Caco-2 (cell line): ENCODE data around the gene ELOVL1. TPM values are rescaled to one million over a fixed set of nuclear protein-coding genes. Genes with fewer than 3 reads are reported as not detected.
A peak's percentile ranks its signal among the peaks of the same experiment; 100 is the strongest.
"Not testable (repeated sequence)": the region's sequence is repeated elsewhere in the genome, so short reads cannot be mapped to it uniquely, and the experiment has no call there.

ENCODE experiments used
- BruUV-seq: library from RNA; stranded (reverse); fragments of 400-500 nt; replicated peaks from 2 replicates; lab custom pipeline; 2021; lab: Mats Ljungman, UMichigan
- CTCF ChIA-PET: fragments of 300-600 bp; sonication (Branson Sonifier 250); formaldehyde crosslinking; loops from one replicate; lab custom pipeline; 2022; ENCODE audit warnings: antibody characterized with exemption; lab: Charles Lee
- POLR2A ChIA-PET: fragments of 300-600 bp; sonication (Branson Sonifier 250); formaldehyde crosslinking; loops from one replicate; lab custom pipeline; 2022; ENCODE audit warnings: antibody characterized with exemption; lab: Charles Lee
- DNase-seq, 2 experiments: peaks; one replicate each; pipeline versions ENCODE4 v3.0.0 to v3.0.0-alpha.2; 2020 to 2022
- H3K27me3 ChIP-seq: replicated peaks from 2 replicates; pipeline ENCODE4 v1.6.0; 2011; ENCODE audit warnings: low read length; ENCODE audit not compliant: control insufficient read depth, insufficient read depth
- H3K36me3 ChIP-seq: 2 replicates; pipeline ENCODE4 v1.5.1; 2011; ENCODE audit warnings: low read length; ENCODE audit not compliant: control insufficient read depth, insufficient read depth
- H3K4me1 ChIP-seq: fragments of 250-450 bp; sonication (Bioruptor Pico); 2 replicates; pipeline ENCODE4 v1.5.1; 2020; ENCODE audit warnings: mild to moderate bottlenecking
- H3K4me3 ChIP-seq: 2 replicates; pipeline ENCODE4 v1.5.1; 2011; ENCODE audit warnings: low read depth, mild to moderate bottlenecking, control low read depth, low read length
- H3K9me3 ChIP-seq: fragments of 250-450 bp; sonication (Bioruptor Pico); 2 replicates; pipeline ENCODE4 v1.5.1; 2020; ENCODE audit warnings: mild to moderate bottlenecking, moderate library complexity
- H3K27ac Mint-ChIP-seq: one replicate; pipeline ENCODE4 v1.8.0; 2022; ENCODE audit warnings: mixed read lengths; ENCODE audit not compliant: unreplicated experiment
- H3K27me3 Mint-ChIP-seq: one replicate; pipeline ENCODE4 v1.8.0; 2022; ENCODE audit warnings: mixed read lengths; ENCODE audit not compliant: insufficient read depth, unreplicated experiment
- H3K36me3 Mint-ChIP-seq: one replicate; pipeline ENCODE4 v1.8.0; 2022; ENCODE audit warnings: mild to moderate bottlenecking, mixed read lengths; ENCODE audit not compliant: insufficient read depth, unreplicated experiment
- H3K4me1 Mint-ChIP-seq: one replicate; pipeline ENCODE4 v1.8.0; 2022; ENCODE audit warnings: low read depth, mixed read lengths; ENCODE audit not compliant: unreplicated experiment
- H3K4me3 Mint-ChIP-seq: one replicate; pipeline ENCODE4 v1.8.0; 2022; ENCODE audit warnings: mild to moderate bottlenecking, moderate library complexity, mixed read lengths; ENCODE audit not compliant: unreplicated experiment
- H3K9me3 Mint-ChIP-seq: one replicate; pipeline ENCODE4 v1.8.0; 2022; ENCODE audit warnings: mixed read lengths; ENCODE audit not compliant: unreplicated experiment
- CTCF ChIP-seq, 2 experiments: fragments of 200-600 bp in 1 of 2; IDR thresholded peaks; 1 replicate in 1 of 2; 2 replicates in 1 of 2; pipeline versions ENCODE4 v1.5.1 to v1.8.0; 2011 to 2022; ENCODE audit warnings: antibody characterized with exemption in 1 of 2, control low read depth in 1 of 2, inconsistent platforms in 1 of 2, low read depth in 1 of 2, low read length in 1 of 2, mild to moderate bottlenecking in 1 of 2, moderate library complexity in 1 of 2; ENCODE audit not compliant: insufficient read depth in 1 of 2, severe bottlenecking in 1 of 2, unreplicated experiment in 1 of 2
- intact Hi-C: fragments of 100-400 bp; cut with micrococcal nuclease; formaldehyde crosslinking; loops from one replicate; pipeline ENCODE4 v1.10.0; 2022; ENCODE audit not compliant: unreplicated experiment
- total RNA-seq: library from RNA; stranded (reverse); gene quantifications from 2 replicates; pipeline ENCODE4 v1.2.3, GENCODE V29; 2022

The ELOVL1 gene
- total RNA-seq, 1 experiment from 2014 or later = 66.8 TPM

- POLR2A ChIA-PET = interaction anchor here (1.2 kb wide), 1 partner anchor 56 kb away, joined by 5 read pairs; no protein-coding TSS in a partner anchor
- intact Hi-C loops = loop anchor here (1.0 kb wide), 3 partner anchors 46 to 187 kb away; partner anchors contain the start of gene ELOVL1
- Mint-ChIP-seq H3K9me3 (no peaks in the 10 kb centered on the region), H3K4me3 (no peak overlapping the region), H3K4me1 (no peaks in the 10 kb centered on the region), H3K36me3 (no peaks in the 10 kb centered on the region), H3K27me3 (no peaks in the 10 kb centered on the region), H3K27ac (no peak overlapping the region)
- peak; percentile 68 to 76 for DNase-seq
- Histone ChIP-seq H3K9me3 (no peaks in the 10 kb centered on the region), H3K4me3 (no peak overlapping the region), H3K27me3 (no peaks in the 10 kb centered on the region), H3K36me3 (no peaks in the 10 kb centered on the region), H3K4me1 (no peaks in the 10 kb centered on the region)
- BruUV-seq = no TSS peak
- peak; percentile 63 to 66 for TF ChIP-seq CTCF (IDR thresholded peaks at IDR 0.05; ENCODE audit: insufficient read depth in 1 of 2, low read depth in 1 of 2, low read length in 1 of 2, severe bottlenecking in 1 of 2, unreplicated experiment in 1 of 2)
- CTCF ChIA-PET = interaction anchor here (0.5 to 2.4 kb wide), 14 partner anchors 39 to 501 kb away, joined by 3 to 38 read pairs (median 6); partner anchors contain the start of genes C1orf210, CDC20, ELOVL1 and HYI
Measured at GRCh38 chr1:43414634-43415223, 46.9 kb upstream of the ELOVL1 start.

- H3K4me3 ChIP-seq, H3K36me3 Mint-ChIP-seq, BruUV-seq, H3K4me3 Mint-ChIP-seq, DNase-seq, intact Hi-C loops, H3K27me3 Mint-ChIP-seq, H3K4me1 ChIP-seq, H3K9me3 ChIP-seq, H3K9me3 Mint-ChIP-seq, H3K4me1 Mint-ChIP-seq, H3K27ac Mint-ChIP-seq, H3K36me3 ChIP-seq, H3K27me3 ChIP-seq, POLR2A ChIA-PET: not testable (repeated sequence)
- CTCF ChIA-PET = interaction anchor here (1.6 to 2.4 kb wide), 2 partner anchors 187 to 340 kb away, joined by 6 to 38 read pairs; no protein-coding TSS in a partner anchor
Measured at GRCh38 chr1:43413426-43413825, 45.6 kb upstream of the ELOVL1 start.

GRCh38 chr1:43410571-43410970 lies 42.8 kb upstream of the ELOVL1 start:
- H3K4me1 Mint-ChIP-seq = no peaks in the 10 kb centered on the region
- peaks cover 10% of the 10 kb centered on the region for H3K36me3 Mint-ChIP-seq
- no peak overlapping the region for H3K4me3 Mint-ChIP-seq
- H3K9me3 Mint-ChIP-seq = no peaks in the 10 kb centered on the region
- H3K4me1 ChIP-seq = no peaks in the 10 kb centered on the region
- BruUV-seq = no TSS peak
- H3K27me3 Mint-ChIP-seq = no peaks in the 10 kb centered on the region
- no peaks in the 10 kb centered on the region for H3K9me3 ChIP-seq
- intact Hi-C loops = no loop called here
- no peaks in the 10 kb centered on the region for H3K36me3 ChIP-seq
- no peak for DNase-seq
- ChIA-PET POLR2A (no interaction called here), CTCF (no interaction called here)
- no peak overlapping the region for H3K27ac Mint-ChIP-seq
- TF ChIP-seq CTCF (IDR thresholded peaks at IDR 0.05; ENCODE audit: insufficient read depth in 1 of 2, low read depth in 1 of 2, low read length in 1 of 2, severe bottlenecking in 1 of 2, unreplicated experiment in 1 of 2) = no peak
- H3K27me3 ChIP-seq = no peaks in the 10 kb centered on the region
- no peak overlapping the region for H3K4me3 ChIP-seq
